Uterus (tissue), 4 donors: ENCODE measurements around the gene ZCCHC7. TPM values are rescaled to one million over a fixed set of nuclear protein-coding genes. Genes with fewer than 3 reads are reported as not detected.
"Not testable (repeated sequence)": the region's sequence is repeated elsewhere in the genome, so short reads cannot be mapped to it uniquely, and the experiment has no call there.

Source experiments
- DNase-seq, 2 donors: peaks; one replicate each; pipeline ENCODE4 v3.0.0-alpha.2; 2019 to 2020
- H3K27ac ChIP-seq, 2 donors: fragments of 200-600 bp; sonication (generic); 1 replicate in 1 of 2; 2 replicates in 1 of 2; pipeline ENCODE4 v1.5.1; 2016 to 2018
- H3K27me3 ChIP-seq, 2 donors: fragments of 200-600 bp; sonication (generic); one replicate each; pipeline ENCODE4 v1.5.1; 2018 to 2019; ENCODE audit warnings: control low read depth in 1 of 2
- H3K36me3 ChIP-seq, 2 donors: fragments of 200-600 bp; sonication (generic); one replicate each; pipeline ENCODE4 v1.5.1; 2019; ENCODE audit warnings: control low read depth in 1 of 2
- H3K4me1 ChIP-seq, 2 donors: fragments of 200-600 bp; sonication (generic); one replicate each; pipeline ENCODE4 v1.5.1; 2018 to 2019; ENCODE audit warnings: control low read depth in 1 of 2
- H3K4me3 ChIP-seq, 2 donors: fragments of 200-600 bp; sonication (generic); 1 replicate in 1 of 2; 2 replicates in 1 of 2; pipeline ENCODE4 v1.5.1; 2018 to 2019; ENCODE audit warnings: mild to moderate bottlenecking in 1 of 2
- H3K9me3 ChIP-seq, 2 donors: fragments of 200-600 bp; sonication (generic); one replicate each; pipeline ENCODE4 v1.5.1; 2019; ENCODE audit warnings: control low read depth in 1 of 2
- CTCF ChIP-seq, 4 experiments: fragments of 200-600 bp in 2 of 4; fragments of 450-650 bp in 2 of 4; sonication (generic) in 2 of 4; IDR thresholded peaks; one replicate each; pipeline ENCODE4 v1.5.1; 2016 to 2019; ENCODE audit warnings: antibody characterized with exemption in 4 of 4, mild to moderate bottlenecking in 2 of 4, moderate library complexity in 1 of 4
- POLR2A ChIP-seq, 2 donors: fragments of 450-650 bp; IDR thresholded peaks; one replicate each; pipeline ENCODE4 v1.6.1; 2016; ENCODE audit warnings: antibody characterized with exemption in 2 of 2, mild to moderate bottlenecking in 1 of 2, moderate library complexity in 1 of 2
- intact Hi-C: fragments of 100-400 bp; cut with DNase I; formaldehyde crosslinking; loops from one replicate; pipeline ENCODE4 v1.15.1; 2023; ENCODE audit warnings: low total_unique reads
- total RNA-seq, 4 donors: library from RNA; depleted of rRNA in 3 of 4; stranded (reverse); fragments of >200 nt in 3 of 4; gene quantifications; one replicate each; pipeline versions ENCODE4 v1.1.0 to v1.2.4, GENCODE V29; 2014 to 2023
- donor health status: DM: yes; HTN: yes; CAD: no.

ZCCHC7 gene
- total RNA-seq, 4 donors from 2014 or later = 15.6 to 37.4 (median 30.2) TPM

GRCh38 chr9:37105234-37105633 is 15.1 kb upstream of the ZCCHC7 start:
- no peak for DNase-seq
- Histone ChIP-seq H3K4me1 (no peaks in the 10 kb centered on the region), H3K27ac (no peak overlapping the region), H3K36me3 (no peaks in the 10 kb centered on the region), H3K4me3 (no peak overlapping the region), H3K9me3 (no peaks in the 10 kb centered on the region), H3K27me3 (no peaks in the 10 kb centered on the region)
- TF ChIP-seq POLR2A (IDR thresholded peaks at IDR 0.05) (no peak), CTCF (IDR thresholded peaks at IDR 0.05) (no peak)
- intact Hi-C loops = no loop called here

- no peak overlapping the region for H3K27ac ChIP-seq
- TF ChIP-seq CTCF (IDR thresholded peaks at IDR 0.05) = no peak
- TF ChIP-seq POLR2A (IDR thresholded peaks at IDR 0.05) = no peak
- H3K4me3 ChIP-seq = no peak overlapping the region
- H3K27me3 ChIP-seq = no peaks in the 10 kb centered on the region
- no peak for DNase-seq
- no peaks in the 10 kb centered on the region for H3K9me3 ChIP-seq
- intact Hi-C loops = no loop called here
- no peaks in the 10 kb centered on the region for H3K36me3 ChIP-seq
- H3K4me1 ChIP-seq = no peaks in the 10 kb centered on the region
Measured at GRCh38 chr9:37107701-37108100, 12.7 kb upstream of the ZCCHC7 start.

- DNase-seq, H3K27ac ChIP-seq, H3K4me3 ChIP-seq, intact Hi-C loops, H3K4me1 ChIP-seq, H3K9me3 ChIP-seq, H3K36me3 ChIP-seq, H3K27me3 ChIP-seq: not testable (repeated sequence)
Measured at GRCh38 chr9:37114442-37114841, 5.9 kb upstream of the ZCCHC7 start.

GRCh38 chr9:37117956-37118355 is 2.4 kb upstream of the ZCCHC7 start:
- Histone ChIP-seq H3K36me3 (no peaks in the 10 kb centered on the region), H3K4me1 (no peaks in the 10 kb centered on the region), H3K27me3 (no peaks in the 10 kb centered on the region), H3K9me3 (no peaks in the 10 kb centered on the region), H3K27ac (no peak overlapping the region), H3K4me3 (no peak overlapping the region)
- no peak for DNase-seq
- TF ChIP-seq POLR2A (IDR thresholded peaks at IDR 0.05) (no peak), CTCF (IDR thresholded peaks at IDR 0.05) (no peak)
- intact Hi-C loops = no loop called here

- no peak for DNase-seq
- no peaks in the 10 kb centered on the region for H3K4me1 ChIP-seq
- TF ChIP-seq CTCF (IDR thresholded peaks at IDR 0.05) (no peak), POLR2A (IDR thresholded peaks at IDR 0.05) (no peak)
- peak overlapping the region in 1 of 2 donors; percentile 90 for H3K4me3 ChIP-seq
- H3K9me3 ChIP-seq = no peaks in the 10 kb centered on the region
- no peaks in the 10 kb centered on the region for H3K27me3 ChIP-seq
- H3K27ac ChIP-seq = no peak overlapping the region
- no peaks in the 10 kb centered on the region for H3K36me3 ChIP-seq
- intact Hi-C loops = no loop called here
Measured at GRCh38 chr9:37119360-37119759, 1.0 kb upstream of the ZCCHC7 start.

GRCh38 chr9:37120843-37121335 is 515 bp downstream of the ZCCHC7 start:
- intact Hi-C loops, H3K9me3 ChIP-seq, H3K36me3 ChIP-seq, H3K4me1 ChIP-seq, DNase-seq, H3K27me3 ChIP-seq: not testable (repeated sequence)
- peak overlapping the region; percentile 91 for H3K27ac ChIP-seq
- H3K4me3 ChIP-seq = peak overlapping the region; percentile 79 to 90
